NCI-H748 (cell line): Measurements from ENCODE around the gene CD44.

Experiments
- DNase-seq: peaks from one replicate; lab custom pipeline; 2025; ENCODE audit not compliant: unreplicated experiment; lab: John Stamatoyannopoulos, UW

CD44 gene

GRCh38 chr11:35111161-35112055, 27.6 kb upstream of the CD44 start:
- no peak for DNase-seq

GRCh38 chr11:35112056-35112845, 26.7 kb upstream of the CD44 start:
- peak; percentile 83 for DNase-seq

GRCh38 chr11:35112846-35113105, 26.2 kb upstream of the CD44 start:
- DNase-seq: no peak

GRCh38 chr11:35114906-35115687, 23.9 kb upstream of the CD44 start:
- no peak for DNase-seq

GRCh38 chr11:35115688-35116030, 23.3 kb upstream of the CD44 start:
- DNase-seq: no peak

- DNase-seq: no peak
These were observed 22.7 kb upstream of the CD44 start for GRCh38 chr11:35116245-35116644.

GRCh38 chr11:35116762-35117640, 22.0 kb upstream of the CD44 start:
- DNase-seq: no peak

- DNase-seq: no peak
These were observed 20.1 kb upstream of the CD44 start for GRCh38 chr11:35118906-35119305.

- DNase-seq: no peak
These were observed 17.6 kb upstream of the CD44 start for GRCh38 chr11:35121326-35121865.

- DNase-seq: no peak
These were observed 16.7 kb upstream of the CD44 start for GRCh38 chr11:35122308-35122707.

- no peak for DNase-seq
These were observed 12.7 kb upstream of the CD44 start for GRCh38 chr11:35126000-35126878.

GRCh38 chr11:35126879-35127581, 11.9 kb upstream of the CD44 start:
- DNase-seq: no peak

- DNase-seq: no peak
These were observed 11.4 kb upstream of the CD44 start for GRCh38 chr11:35127619-35128018.

- no peak for DNase-seq
These were observed 7.9 kb upstream of the CD44 start for GRCh38 chr11:35131094-35131493.

GRCh38 chr11:35131886-35132285, 7.1 kb upstream of the CD44 start:
- no peak for DNase-seq

GRCh38 chr11:35133656-35134055, 5.3 kb upstream of the CD44 start:
- DNase-seq: no peak

GRCh38 chr11:35134403-35135148, 4.4 kb upstream of the CD44 start:
- no peak for DNase-seq

- DNase-seq: no peak
These were observed 3.7 kb upstream of the CD44 start for GRCh38 chr11:35135222-35135621.
